Measurements from ENCODE around the gene C9orf153. TPM values are rescaled to one million over a fixed set of nuclear protein-coding genes. Genes with fewer than 3 reads are reported as not detected.

The C9orf153 gene
- total RNA-seq, 1 donor from 2014 or later: 0.69 TPM

GRCh38 chr9:86217076-86217755 lies 42.2 kb downstream of the C9orf153 start:
- Mint-ChIP-seq H3K9me3 (ENCODE audit: low read depth) (no peaks in the 10 kb centered on the region), H3K4me1 (ENCODE audit: low read depth) (no peaks in the 10 kb centered on the region), H3K27me3 (no peaks in the 10 kb centered on the region), H3K36me3 (ENCODE audit: insufficient read depth) (no peaks in the 10 kb centered on the region), H3K27ac (no peak overlapping the region), H3K4me3 (ENCODE audit: low read depth) (no peak overlapping the region)
- no peak for DNase-seq (ENCODE audit: low spot score, unreplicated experiment)
- no peak for TF ChIP-seq CTCF (IDR thresholded peaks at IDR 0.05; ENCODE audit: unreplicated experiment)

- Mint-ChIP-seq H3K27me3 (peaks cover 8% of the 10 kb centered on the region), H3K9me3 (ENCODE audit: low read depth) (no peaks in the 10 kb centered on the region), H3K4me3 (ENCODE audit: low read depth) (no peak overlapping the region), H3K36me3 (ENCODE audit: insufficient read depth) (no peaks in the 10 kb centered on the region), H3K27ac (no peak overlapping the region), H3K4me1 (ENCODE audit: low read depth) (no peaks in the 10 kb centered on the region)
- DNase-seq (ENCODE audit: low spot score, unreplicated experiment): no peak
- TF ChIP-seq CTCF (IDR thresholded peaks at IDR 0.05; ENCODE audit: unreplicated experiment): no peak
These were observed 52.3 kb downstream of the C9orf153 start for GRCh38 chr9:86207193-86207592.

- peaks cover 14% of the 10 kb centered on the region for H3K27me3 Mint-ChIP-seq
- no peaks in the 10 kb centered on the region for H3K36me3 Mint-ChIP-seq (ENCODE audit: insufficient read depth)
- TF ChIP-seq CTCF (IDR thresholded peaks at IDR 0.05; ENCODE audit: unreplicated experiment): peak; percentile 89
- DNase-seq (ENCODE audit: low spot score, unreplicated experiment): no peak
- H3K9me3 Mint-ChIP-seq (ENCODE audit: low read depth): no peaks in the 10 kb centered on the region
- no peak overlapping the region for H3K4me3 Mint-ChIP-seq (ENCODE audit: low read depth)
- H3K27ac Mint-ChIP-seq: no peak overlapping the region
- peaks cover 2% of the 10 kb centered on the region for H3K4me1 Mint-ChIP-seq (ENCODE audit: low read depth)
These were observed 57.0 kb downstream of the C9orf153 start for GRCh38 chr9:86202338-86202882.

GRCh38 chr9:86201474-86202337 lies 57.8 kb downstream of the C9orf153 start:
- peaks cover 2% of the 10 kb centered on the region for H3K4me1 Mint-ChIP-seq (ENCODE audit: low read depth)
- no peaks in the 10 kb centered on the region for H3K36me3 Mint-ChIP-seq (ENCODE audit: insufficient read depth)
- no peak overlapping the region for H3K27ac Mint-ChIP-seq
- no peak for TF ChIP-seq CTCF (IDR thresholded peaks at IDR 0.05; ENCODE audit: unreplicated experiment)
- peaks cover 14% of the 10 kb centered on the region for H3K27me3 Mint-ChIP-seq
- H3K9me3 Mint-ChIP-seq (ENCODE audit: low read depth): no peaks in the 10 kb centered on the region
- H3K4me3 Mint-ChIP-seq (ENCODE audit: low read depth): no peak overlapping the region
- DNase-seq (ENCODE audit: low spot score, unreplicated experiment): no peak

GRCh38 chr9:86200599-86201162 lies 58.8 kb downstream of the C9orf153 start:
- Mint-ChIP-seq H3K36me3 (ENCODE audit: insufficient read depth) (no peaks in the 10 kb centered on the region), H3K4me1 (ENCODE audit: low read depth) (peaks cover 2% of the 10 kb centered on the region), H3K4me3 (ENCODE audit: low read depth) (no peak overlapping the region), H3K9me3 (ENCODE audit: low read depth) (no peaks in the 10 kb centered on the region), H3K27me3 (peaks cover 14% of the 10 kb centered on the region), H3K27ac (no peak overlapping the region)
- no peak for TF ChIP-seq CTCF (IDR thresholded peaks at IDR 0.05; ENCODE audit: unreplicated experiment)
- DNase-seq (ENCODE audit: low spot score, unreplicated experiment): no peak
